Stimulated activated CD4-positive, alpha-beta T cell treated with anti-CD3 and anti-CD28 coated beads, Interleukin-2, amount 100 ng/mL, for 24 hours (primary cell): Measurements from ENCODE around the gene PPP4R4.
A peak's percentile ranks its signal among the peaks of the same experiment; 100 is the strongest.

Experiments used
- DNase-seq, 2 donors: peaks; one replicate each; pipeline ENCODE4 v3.0.0-alpha.2; 2020

The PPP4R4 gene

GRCh38 chr14:94173885-94174603 is at the start of gene PPP4R4:
PPP4R4 (plus strand) TSS chr14:94174322; CDS start chr14:94174466, 144 bp downstream.
- peak; percentile 83 to 89 for DNase-seq

GRCh38 chr14:94124582-94125377 is 49.3 kb upstream of the PPP4R4 start:
- DNase-seq = no peak

- DNase-seq = no peak
These were observed 48.3 kb upstream of the PPP4R4 start for GRCh38 chr14:94125659-94126418.

GRCh38 chr14:94126419-94126677 is 47.8 kb upstream of the PPP4R4 start:
- no peak for DNase-seq

GRCh38 chr14:94126800-94127199 is 47.3 kb upstream of the PPP4R4 start:
- no peak for DNase-seq

GRCh38 chr14:94127330-94127729 is 46.8 kb upstream of the PPP4R4 start:
- no peak for DNase-seq

GRCh38 chr14:94128216-94128839 is 45.8 kb upstream of the PPP4R4 start:
- no peak for DNase-seq

GRCh38 chr14:94129111-94129757 is 44.9 kb upstream of the PPP4R4 start, which contains the start of gene IFI27L2:
IFI27L2 (minus strand) TSS chr14:94129604; CDS start chr14:94129564, 40 bp downstream.
- peak; percentile 68 to 77 for DNase-seq

GRCh38 chr14:94129758-94130414 is 44.2 kb upstream of the PPP4R4 start:
- peak; percentile 35 for DNase-seq

GRCh38 chr14:94132285-94132887 is 41.7 kb upstream of the PPP4R4 start:
- DNase-seq = peak; percentile 60 to 70

GRCh38 chr14:94135476-94135875 is 38.6 kb upstream of the PPP4R4 start:
- no peak for DNase-seq

- DNase-seq = peak; percentile 88 to 93
These were observed 37.4 kb upstream of the PPP4R4 start for GRCh38 chr14:94136575-94137331.

- no peak for DNase-seq
These were observed 35.9 kb upstream of the PPP4R4 start for GRCh38 chr14:94138251-94138650.

GRCh38 chr14:94139006-94139405 is 35.1 kb upstream of the PPP4R4 start:
- no peak for DNase-seq

GRCh38 chr14:94139421-94139820 is 34.7 kb upstream of the PPP4R4 start:
- no peak for DNase-seq

- DNase-seq = no peak
These were observed 31.9 kb upstream of the PPP4R4 start for GRCh38 chr14:94142247-94142646.

GRCh38 chr14:94142836-94143235 is 31.3 kb upstream of the PPP4R4 start:
- DNase-seq = no peak

GRCh38 chr14:94143239-94143638 is 30.9 kb upstream of the PPP4R4 start:
- no peak for DNase-seq

- no peak for DNase-seq
These were observed 30.4 kb upstream of the PPP4R4 start for GRCh38 chr14:94143711-94144110.

GRCh38 chr14:94144765-94145164 is 29.4 kb upstream of the PPP4R4 start:
- DNase-seq = no peak
